B cell (primary cell): ENCODE data around the gene FOXP3. TPM values are rescaled to one million over a fixed set of nuclear protein-coding genes. Genes with fewer than 3 reads are reported as not detected.

Source experiments
- ATAC-seq: fragments of 200-7000 bp; cut with Tn5 transposase; one replicate; pipeline ENCODE4 v1.10.0; 2021; ENCODE audit warnings: low read depth, mild to moderate bottlenecking, moderate number of reproducible peaks, moderate library complexity
- CTCF ChIA-PET: fragments of 350-600 bp; sonication (Branson Sonifier 250); formaldehyde crosslinking; loops from one replicate; lab custom pipeline; 2021; ENCODE audit warnings: antibody characterized with exemption, inconsistent platforms; lab: Charles Lee
- POLR2A ChIA-PET: fragments of 350-600 bp; sonication (Branson Sonifier 250); formaldehyde crosslinking; loops from one replicate; lab custom pipeline; 2021; ENCODE audit warnings: antibody characterized with exemption; lab: Charles Lee
- DNase-seq: peaks from one replicate; pipeline ENCODE4 v3.0.0; 2013
- H2AFZ ChIP-seq: 2 replicates; pipeline ENCODE4 v1.6.1; 2012; ENCODE audit warnings: mild to moderate bottlenecking, low read depth, low read length; ENCODE audit not compliant: insufficient read depth, poor library complexity, severe bottlenecking
- H3K27ac ChIP-seq, 2 donors: 1 replicate in 1 of 2; 2 replicates in 1 of 2; pipeline ENCODE4 v1.5.1; 2012 to 2013; ENCODE audit warnings: low read length in 2 of 2, mild to moderate bottlenecking in 2 of 2, moderate library complexity in 1 of 2
- H3K27me3 ChIP-seq, 4 experiments: fragments of 200-600 bp in 1 of 4; sonication (generic) in 1 of 4; replicated peaks in 1 of 4; 1 replicate in 2 of 4; 2 replicates in 2 of 4; pipeline versions ENCODE4 v1.6.1 to v1.7.0; 2013 to 2016; ENCODE audit warnings: low read length in 3 of 4, mild to moderate bottlenecking in 2 of 4, mixed read lengths in 1 of 4, moderate library complexity in 1 of 4; ENCODE audit not compliant: insufficient read depth in 4 of 4, control insufficient read depth in 3 of 4; ENCODE audit errors: control extremely low read depth in 1 of 4
- H3K36me3 ChIP-seq, 2 experiments: replicated peaks in 1 of 2; 1 replicate in 1 of 2; 2 replicates in 1 of 2; pipeline versions ENCODE4 v1.6.1 to v1.7.1; 2013; ENCODE audit warnings: low read length in 1 of 2; ENCODE audit not compliant: insufficient read depth in 2 of 2, control insufficient read depth in 1 of 2; ENCODE audit errors: control extremely low read depth in 1 of 2, extremely low read depth in 1 of 2
- H3K4me1 ChIP-seq, 2 donors: fragments of 200-600 bp in 1 of 2; sonication (generic) in 1 of 2; 1 replicate in 1 of 2; 2 replicates in 1 of 2; pipeline versions ENCODE4 v1.5.1 to v1.6.1; 2013 to 2017; ENCODE audit warnings: low read length in 2 of 2; ENCODE audit not compliant: control insufficient read depth in 2 of 2, insufficient read depth in 2 of 2
- H3K4me2 ChIP-seq: replicated peaks from 2 replicates; pipeline ENCODE3; 2012; ENCODE audit warnings: mild to moderate bottlenecking, low read depth, low read length; ENCODE audit not compliant: poor library complexity, severe bottlenecking
- H3K4me3 ChIP-seq, 5 experiments: fragments of 200-600 bp in 1 of 5; sonication (generic) in 1 of 5; 1 replicate in 3 of 5; 2 replicates in 2 of 5; pipeline versions ENCODE4 v1.5.1 to v1.7.0; 2011 to 2016; ENCODE audit warnings: low read length in 4 of 5, mild to moderate bottlenecking in 4 of 5, low read depth in 2 of 5, control low read depth in 1 of 5, moderate library complexity in 1 of 5; ENCODE audit not compliant: insufficient read depth in 1 of 5; ENCODE audit errors: control extremely low read depth in 1 of 5, extremely low read depth in 1 of 5
- H3K79me2 ChIP-seq: fragments of 200-600 bp; sonication (generic); one replicate; pipeline ENCODE4 v1.6.0; 2016; ENCODE audit warnings: low read length; ENCODE audit not compliant: control insufficient read depth, insufficient read depth
- H3K9ac ChIP-seq: fragments of 200-600 bp; sonication (generic); 2 replicates; pipeline ENCODE4 v1.6.1; 2017; ENCODE audit warnings: mild to moderate bottlenecking, low read length, moderate library complexity
- H3K9me3 ChIP-seq, 3 donors: one replicate each; pipeline versions ENCODE4 v1.6.1 to v1.7.1; 2013; ENCODE audit warnings: low read length in 2 of 3; ENCODE audit not compliant: control insufficient read depth in 2 of 3, insufficient read depth in 1 of 3; ENCODE audit errors: control extremely low read depth in 1 of 3
- H4K20me1 ChIP-seq: 2 replicates; pipeline ENCODE4 v1.6.0; 2012; ENCODE audit warnings: mild to moderate bottlenecking, low read length; ENCODE audit not compliant: insufficient read depth, control insufficient read depth, poor library complexity, severe bottlenecking
- H3K27ac Mint-ChIP-seq: one replicate; pipeline ENCODE4 v1.8.0; 2021; ENCODE audit warnings: mixed read lengths
- H3K27me3 Mint-ChIP-seq: one replicate; pipeline ENCODE4 v1.8.0; 2021; ENCODE audit warnings: mixed read lengths
- H3K4me1 Mint-ChIP-seq: one replicate; pipeline ENCODE4 v1.8.0; 2021; ENCODE audit warnings: mixed read lengths
- H3K4me3 Mint-ChIP-seq: one replicate; pipeline ENCODE4 v1.8.0; 2021; ENCODE audit warnings: mixed read lengths
- H3K9me3 Mint-ChIP-seq: one replicate; pipeline ENCODE4 v1.8.0; 2022; ENCODE audit warnings: mixed read lengths; ENCODE audit not compliant: insufficient read depth
- EZH2 ChIP-seq: IDR thresholded peaks from 2 replicates; pipeline ENCODE4 v1.6.1; 2012; ENCODE audit warnings: borderline replicate concordance, low read depth, mild to moderate bottlenecking, moderate library complexity, low read length; ENCODE audit not compliant: insufficient read depth, poor library complexity, severe bottlenecking
- WGBS: methylation state at CpG from one replicate; pipeline ENCODE4 v1.1.5; 2013; ENCODE audit warnings: missing lambda C conversion rate; ENCODE audit not compliant: insufficient coverage; 5-methylcytosine and 5-hydroxymethylcytosine counted together
- intact Hi-C: fragments of 100-400 bp; cut with micrococcal nuclease; formaldehyde crosslinking; loops from one replicate; pipeline ENCODE4 v1.10.0; 2022
- polyA plus RNA-seq: library from polyadenylated mRNA; depleted of rRNA; stranded (reverse); fragments of >200 nt; gene quantifications from 2 replicates; pipeline ENCODE4 v1.2.3, GENCODE V29; 2012
- total RNA-seq, 2 donors: library from RNA; stranded (reverse); fragments of 120-200 nt in 1 of 2; gene quantifications; 1 replicate in 1 of 2; 2 replicates in 1 of 2; pipeline versions ENCODE4 v1.2.3 to v1.2.4, GENCODE V29; 2013 to 2022
- TF ChIP-seq, protein P1 (sequence below): fragments of 200-600 bp; IDR thresholded peaks from one replicate; pipeline ENCODE4 v1.8.0; 2022; ENCODE audit warnings: antibody characterized with exemption, mild to moderate bottlenecking

FOXP3 gene
- total and polyA plus RNA-seq, 2 donors (not counting 1 experiment from before 2014, with no cell fraction given), result 0.03 TPM; not detected in 1

- CTCF ChIA-PET, result no interaction called here
- Histone ChIP-seq H3K27me3 (no peaks in the 10 kb centered on the region), H3K9ac (no peak within 1 kb of the TSS), H4K20me1 (no peaks in the 10 kb centered on the region), H3K36me3 (no peaks in the 10 kb centered on the region), H3K79me2 (peaks cover 11% of the 10 kb centered on the region), H2AFZ (no peak within 1 kb of the TSS), H3K4me1 (peaks cover 17 to 39% of the 10 kb centered on the region in 2 donors), H3K4me3 (no peak within 1 kb of the TSS), H3K27ac (no peak within 1 kb of the TSS), H3K4me2 (no peak within 1 kb of the TSS), H3K9me3 (no peaks in the 10 kb centered on the region)
- no CpG with 5 or more reads among the region's 9 CpGs for WGBS
- Mint-ChIP-seq H3K4me3 (peak within 1 kb of the TSS; percentile 89), H3K27me3 (no peaks in the 10 kb centered on the region), H3K9me3 (no peaks in the 10 kb centered on the region), H3K4me1 (peaks cover 31% of the 10 kb centered on the region), H3K27ac (no peak within 1 kb of the TSS)
- TF ChIP-seq, protein P1, sequence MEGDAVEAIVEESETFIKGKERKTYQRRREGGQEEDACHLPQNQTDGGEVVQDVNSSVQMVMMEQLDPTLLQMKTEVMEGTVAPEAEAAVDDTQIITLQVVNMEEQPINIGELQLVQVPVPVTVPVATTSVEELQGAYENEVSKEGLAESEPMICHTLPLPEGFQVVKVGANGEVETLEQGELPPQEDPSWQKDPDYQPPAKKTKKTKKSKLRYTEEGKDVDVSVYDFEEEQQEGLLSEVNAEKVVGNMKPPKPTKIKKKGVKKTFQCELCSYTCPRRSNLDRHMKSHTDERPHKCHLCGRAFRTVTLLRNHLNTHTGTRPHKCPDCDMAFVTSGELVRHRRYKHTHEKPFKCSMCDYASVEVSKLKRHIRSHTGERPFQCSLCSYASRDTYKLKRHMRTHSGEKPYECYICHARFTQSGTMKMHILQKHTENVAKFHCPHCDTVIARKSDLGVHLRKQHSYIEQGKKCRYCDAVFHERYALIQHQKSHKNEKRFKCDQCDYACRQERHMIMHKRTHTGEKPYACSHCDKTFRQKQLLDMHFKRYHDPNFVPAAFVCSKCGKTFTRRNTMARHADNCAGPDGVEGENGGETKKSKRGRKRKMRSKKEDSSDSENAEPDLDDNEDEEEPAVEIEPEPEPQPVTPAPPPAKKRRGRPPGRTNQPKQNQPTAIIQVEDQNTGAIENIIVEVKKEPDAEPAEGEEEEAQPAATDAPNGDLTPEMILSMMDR, result no peak
- no peak for TF ChIP-seq EZH2
- intact Hi-C loops, result no loop called here
- DNase-seq (no peak), ATAC-seq (no peak)
- POLR2A ChIA-PET, result no interaction called here
Measured at GRCh38 chrX:49233176-49233575, 31.3 kb downstream of the FOXP3 start, which contains the start of gene CACNA1F. TSS of gene CACNA1F (minus strand) at chrX:49233340. CDS start at chrX:49233309, 31 bp downstream.

GRCh38 chrX:49232525-49232924 is 32.0 kb downstream of the FOXP3 start:
- CTCF ChIA-PET, result no interaction called here
- H3K27me3 ChIP-seq, result no peaks in the 10 kb centered on the region
- ATAC-seq (no peak), DNase-seq (no peak)
- no peaks in the 10 kb centered on the region for H3K9me3 ChIP-seq
- Mint-ChIP-seq H3K27ac (no peak overlapping the region), H3K4me1 (peaks cover 31% of the 10 kb centered on the region), H3K9me3 (no peaks in the 10 kb centered on the region), H3K4me3 (peak overlapping the region; percentile 37), H3K27me3 (no peaks in the 10 kb centered on the region)
- intact Hi-C loops, result no loop called here
- no peaks in the 10 kb centered on the region for H3K36me3 ChIP-seq
- no CpG with 5 or more reads among the region's 2 CpGs for WGBS
- POLR2A ChIA-PET, result no interaction called here
- no peak overlapping the region for H3K4me2 ChIP-seq
- no peak overlapping the region for H3K27ac ChIP-seq
- H3K4me3 ChIP-seq, result no peak overlapping the region
- no peaks in the 10 kb centered on the region for H4K20me1 ChIP-seq
- no peak overlapping the region for H3K9ac ChIP-seq
- peaks cover 8% of the 10 kb centered on the region for H3K79me2 ChIP-seq
- TF ChIP-seq EZH2, result no peak
- TF ChIP-seq, protein P1, result no peak
- H3K4me1 ChIP-seq, result peaks cover 17 to 38% of the 10 kb centered on the region in 2 donors
- no peak overlapping the region for H2AFZ ChIP-seq
